ENCODE results near the gene RNU6-1. TPM values are rescaled to one million over a fixed set of nuclear protein-coding genes. Genes with fewer than 3 reads are reported as not detected.

RNU6-1 gene
- total RNA-seq, 1 donor from 2014 or later: not detected

GRCh38 chr15:67836955-67837354 is 2.9 kb downstream of the RNU6-1 start:
- Histone ChIP-seq H3K9me3 (no peaks in the 10 kb centered on the region), H3K4me3 (no peak overlapping the region), H3K4me1 (peaks cover 62% of the 10 kb centered on the region), H3K36me3 (no peaks in the 10 kb centered on the region), H3K27me3 (ENCODE audit: low read depth) (peaks cover 44% of the 10 kb centered on the region), H3K27ac (no peak overlapping the region)
- no peak for ATAC-seq
- no peak for DNase-seq
- intact Hi-C loops (cut with DNase I): loop anchor here (2.0 kb wide), 1 partner anchor 380 kb away; no protein-coding TSS in a partner anchor
- TF ChIP-seq CTCF (IDR thresholded peaks at IDR 0.05): no peak

GRCh38 chr15:67836477-67836876 is 3.4 kb downstream of the RNU6-1 start:
- ATAC-seq: no peak
- Histone ChIP-seq H3K36me3 (no peaks in the 10 kb centered on the region), H3K27me3 (ENCODE audit: low read depth) (peaks cover 48% of the 10 kb centered on the region), H3K4me3 (peak overlapping the region; percentile 55), H3K9me3 (no peaks in the 10 kb centered on the region), H3K4me1 (peaks cover 60% of the 10 kb centered on the region), H3K27ac (no peak overlapping the region)
- TF ChIP-seq CTCF (IDR thresholded peaks at IDR 0.05): peak; percentile 89
- DNase-seq: no peak
- intact Hi-C loops (cut with DNase I): loop anchor here (2.0 kb wide), 1 partner anchor 380 kb away; no protein-coding TSS in a partner anchor

- no peak for ATAC-seq
- DNase-seq: no peak
- TF ChIP-seq CTCF (IDR thresholded peaks at IDR 0.05): no peak
- Histone ChIP-seq H3K27ac (no peak overlapping the region), H3K9me3 (no peaks in the 10 kb centered on the region), H3K36me3 (no peaks in the 10 kb centered on the region), H3K4me1 (peaks cover 56% of the 10 kb centered on the region), H3K4me3 (peak overlapping the region; percentile 55), H3K27me3 (ENCODE audit: low read depth) (peaks cover 52% of the 10 kb centered on the region)
- intact Hi-C loops (cut with DNase I): loop anchor here (2.0 kb wide), 1 partner anchor 379 kb away; no protein-coding TSS in a partner anchor
Observed at GRCh38 chr15:67836134-67836455, 3.8 kb downstream of the RNU6-1 start.

- H3K9me3 ChIP-seq: no peaks in the 10 kb centered on the region
- no peaks in the 10 kb centered on the region for H3K36me3 ChIP-seq
- ATAC-seq (no peak), DNase-seq (no peak)
- no peak for TF ChIP-seq CTCF (IDR thresholded peaks at IDR 0.05)
- H3K4me1 ChIP-seq: peaks cover 52% of the 10 kb centered on the region
- H3K27me3 ChIP-seq (ENCODE audit: low read depth): peaks cover 58% of the 10 kb centered on the region
- peak overlapping the region; percentile 55 for H3K4me3 ChIP-seq
- H3K27ac ChIP-seq: no peak overlapping the region
- intact Hi-C loops (cut with DNase I): loop anchor here (2.0 kb wide), 1 partner anchor 379 kb away; no protein-coding TSS in a partner anchor
Observed at GRCh38 chr15:67835297-67836133, 4.3 kb downstream of the RNU6-1 start.

- Histone ChIP-seq H3K4me1 (peaks cover 54% of the 10 kb centered on the region), H3K4me3 (peak overlapping the region; percentile 55), H3K9me3 (no peaks in the 10 kb centered on the region), H3K27me3 (ENCODE audit: low read depth) (peaks cover 66% of the 10 kb centered on the region), H3K36me3 (no peaks in the 10 kb centered on the region), H3K27ac (no peak overlapping the region)
- ATAC-seq (peak; percentile 5 to 11), DNase-seq (no peak)
- intact Hi-C loops (cut with DNase I): no loop called here
- no peak for TF ChIP-seq CTCF (IDR thresholded peaks at IDR 0.05)
Observed at GRCh38 chr15:67834581-67835296, 5.1 kb downstream of the RNU6-1 start.
